GM23248 (cell line): ENCODE data around the gene KRT6B. TPM values are rescaled to one million over a fixed set of nuclear protein-coding genes. Genes with fewer than 3 reads are reported as not detected.
A peak's percentile ranks its signal among the peaks of the same experiment; 100 is the strongest.
"Not testable (repeated sequence)": the region's sequence is repeated elsewhere in the genome, so short reads cannot be mapped to it uniquely, and the experiment has no call there.

ENCODE experiments used
- DNase-seq: peaks from one replicate; pipeline ENCODE4 v3.0.0-alpha.2; 2015
- H2AFZ ChIP-seq: fragments of 200-600 bp; sonication (generic); 2 replicates; pipeline ENCODE4 v1.6.1; 2016; ENCODE audit warnings: antibody characterized with exemption
- H3F3A ChIP-seq: fragments of 200-600 bp; sonication (generic); 2 replicates; pipeline ENCODE4 v1.6.1; 2016; ENCODE audit warnings: mild to moderate bottlenecking, antibody characterized with exemption, mixed run types; ENCODE audit not compliant: insufficient read depth
- H3K27ac ChIP-seq: fragments of 200-600 bp; sonication (generic); 2 replicates; pipeline ENCODE4 v1.5.1; 2016; ENCODE audit warnings: mild to moderate bottlenecking
- H3K27me3 ChIP-seq: fragments of 200-600 bp; sonication (generic); replicated peaks from 2 replicates; pipeline ENCODE4 v1.6.1; 2016; ENCODE audit warnings: mild to moderate bottlenecking; ENCODE audit not compliant: insufficient read depth
- H3K36me3 ChIP-seq: fragments of 200-600 bp; sonication (generic); 2 replicates; pipeline ENCODE4 v1.6.1; 2016; ENCODE audit warnings: low read depth, mild to moderate bottlenecking
- H3K4me1 ChIP-seq: fragments of 200-600 bp; sonication (generic); 2 replicates; pipeline ENCODE4 v1.6.1; 2016; ENCODE audit warnings: mild to moderate bottlenecking; ENCODE audit not compliant: insufficient read depth
- H3K4me2 ChIP-seq: fragments of 200-600 bp; sonication (generic); one replicate; pipeline ENCODE4 v1.6.1; 2016; ENCODE audit warnings: mild to moderate bottlenecking; ENCODE audit not compliant: unreplicated experiment
- H3K4me3 ChIP-seq: fragments of 200-600 bp; sonication (generic); 2 replicates; pipeline ENCODE4 v1.5.1; 2016; ENCODE audit warnings: mild to moderate bottlenecking
- H3K79me2 ChIP-seq: fragments of 200-600 bp; sonication (generic); 2 replicates; pipeline ENCODE4 v1.6.1; 2016; ENCODE audit warnings: mild to moderate bottlenecking; ENCODE audit not compliant: insufficient read depth
- H3K9ac ChIP-seq: fragments of 200-600 bp; sonication (generic); 2 replicates; pipeline ENCODE4 v1.6.1; 2016; ENCODE audit warnings: mild to moderate bottlenecking
- H3K9me2 ChIP-seq: fragments of 200-600 bp; sonication (generic); 2 replicates; pipeline ENCODE4 v1.6.1; 2016; ENCODE audit warnings: mixed run types, mild to moderate bottlenecking, moderate library complexity; ENCODE audit not compliant: insufficient read depth
- H3K9me3 ChIP-seq: fragments of 200-600 bp; sonication (generic); one replicate; pipeline ENCODE4 v1.6.1; 2017; ENCODE audit warnings: low read depth
- H4K20me1 ChIP-seq: fragments of 200-600 bp; sonication (generic); 2 replicates; pipeline ENCODE4 v1.6.0; 2016; ENCODE audit not compliant: insufficient read depth
- EZH2 ChIP-seq: fragments of 200-600 bp; sonication (generic); IDR thresholded peaks from 2 replicates; pipeline ENCODE4 v1.6.1; 2018; ENCODE audit warnings: antibody characterized with exemption, mild to moderate bottlenecking; ENCODE audit not compliant: insufficient read depth, poor library complexity, severe bottlenecking
- EZH2phosphoT487 ChIP-seq: fragments of 200-600 bp; sonication (generic); IDR thresholded peaks from 2 replicates; pipeline ENCODE4 v1.6.1; 2018; ENCODE audit warnings: antibody characterized with exemption, moderate library complexity, mild to moderate bottlenecking, low read depth; ENCODE audit not compliant: insufficient read depth
- WGBS, 2 experiments: methylation state at CpG; one replicate each; pipeline ENCODE4 v1.1.6; 2015 to 2017; ENCODE audit warnings: low lambda C conversion rate in 2 of 2, low coverage in 1 of 2; ENCODE audit errors: missing lambda C conversion rate in 2 of 2; 5-methylcytosine and 5-hydroxymethylcytosine counted together
- in situ Hi-C: fragments of 300-500 bp; cut with MboI; formaldehyde crosslinking; loops from 2 replicates; pipeline ENCODE4 v1.15.0; 2020
- polyA plus RNA-seq: library from polyadenylated mRNA; unstranded; fragments of >200 nt; fragmentation: Nextera tagmentation; extraction: Ambion mirVana; gene quantifications from 2 replicates; pipeline ENCODE4 v1.2.1, GENCODE V29; 2016
- total RNA-seq: library from RNA; depleted of rRNA; stranded (reverse); fragments of >200 nt; shearing (Covaris generic); gene quantifications from 2 replicates; pipeline ENCODE4 v1.2.3, GENCODE V29; 2014

KRT6B gene
- total and polyA plus RNA-seq, 2 experiments from 2014 or later: not detected

GRCh38 chr12:52454411-52455201 is 2.7 kb upstream of the KRT6B start:
- Histone ChIP-seq H3K4me2 (no peak overlapping the region), H3K4me3 (no peak overlapping the region), H3K9ac (no peak overlapping the region), H2AFZ (no peak overlapping the region), H3K4me1 (no peaks in the 10 kb centered on the region), H3K27ac (no peak overlapping the region), H4K20me1 (no peaks in the 10 kb centered on the region), H3K79me2 (no peaks in the 10 kb centered on the region), H3K9me2 (no peaks in the 10 kb centered on the region), H3K27me3 (0 out of 2 replicates have a peak, but pooled peaks cover 6% of the 10 kb centered on the region), H3K9me3 (no peaks in the 10 kb centered on the region), H3K36me3 (no peaks in the 10 kb centered on the region), H3F3A (no peaks in the 10 kb centered on the region)
- no peak for TF ChIP-seq EZH2
- DNase-seq: no peak
- 59 to 61% methylated on average over 3 of the region's 3 CpGs for WGBS, 2 experiments
- in situ Hi-C loops: no loop called here

- no peaks in the 10 kb centered on the region for H3K9me2 ChIP-seq
- H3K4me3 ChIP-seq: no peak overlapping the region
- H4K20me1 ChIP-seq: no peaks in the 10 kb centered on the region
- peaks cover 4% of the 10 kb centered on the region for H3K4me1 ChIP-seq
- H2AFZ ChIP-seq: no peak overlapping the region
- 47 to 57% methylated on average over 3 of the region's 3 CpGs for WGBS, 2 experiments
- no peaks in the 10 kb centered on the region for H3K79me2 ChIP-seq
- H3F3A ChIP-seq: peaks cover 6% of the 10 kb centered on the region
- no peaks in the 10 kb centered on the region for H3K9me3 ChIP-seq
- H3K36me3 ChIP-seq: no peaks in the 10 kb centered on the region
- no peak for DNase-seq
- no peak overlapping the region for H3K27ac ChIP-seq
- no peak overlapping the region for H3K9ac ChIP-seq
- TF ChIP-seq EZH2phosphoT487: no peak
- TF ChIP-seq EZH2: no peak
- in situ Hi-C loops: no loop called here
- H3K4me2 ChIP-seq: no peak overlapping the region
- 0 out of 2 replicates have a peak, but pooled peaks cover 13% of the 10 kb centered on the region for H3K27me3 ChIP-seq
These were observed 3.7 kb downstream of the KRT6B start for GRCh38 chr12:52448228-52448627.

DNA sequence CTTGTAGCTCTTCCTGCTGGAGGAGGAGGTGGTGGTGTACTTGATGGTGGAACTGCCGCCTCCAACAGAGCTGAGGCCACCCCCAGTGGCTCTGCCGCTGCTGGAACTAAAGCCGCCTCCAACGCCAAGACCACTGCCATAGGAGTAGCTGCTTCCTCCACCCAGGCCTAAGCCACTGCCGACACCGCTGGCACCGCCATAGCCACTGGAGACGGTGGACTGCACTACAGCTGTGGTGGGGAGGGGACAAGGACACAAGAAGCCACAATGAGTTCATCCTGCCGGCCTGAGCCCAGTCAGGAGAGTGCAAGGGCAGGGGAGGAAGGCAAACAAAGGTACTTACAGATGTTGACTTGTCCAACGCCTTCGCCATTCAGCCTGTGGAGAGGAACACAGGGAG is 4.8 kb downstream of the KRT6B start:
- H3K79me2 ChIP-seq, H4K20me1 ChIP-seq, H3K4me2 ChIP-seq, H3K4me3 ChIP-seq, H3K9me3 ChIP-seq, H3K36me3 ChIP-seq, H3K27ac ChIP-seq, H2AFZ ChIP-seq, in situ Hi-C loops, H3K9me2 ChIP-seq, H3K9ac ChIP-seq, DNase-seq: not testable (repeated sequence)
- Histone ChIP-seq H3K4me1 (peaks cover 12% of the 10 kb centered on the region), H3F3A (peaks cover 13% of the 10 kb centered on the region), H3K27me3 (0 out of 2 replicates have a peak, but pooled peaks cover 13% of the 10 kb centered on the region)
- WGBS, 2 experiments: 83 to 85% methylated on average over 11 of the region's 11 CpGs

- WGBS, 2 experiments: 65 to 79% methylated on average over 6 of the region's 6 CpGs
- H3K9me2 ChIP-seq: no peaks in the 10 kb centered on the region
- H3K27ac ChIP-seq: no peak overlapping the region
- H3K27me3 ChIP-seq: 0 out of 2 replicates have a peak, but pooled peaks cover 13% of the 10 kb centered on the region
- TF ChIP-seq EZH2phosphoT487 (no peak), EZH2 (no peak)
- no peaks in the 10 kb centered on the region for H3K9me3 ChIP-seq
- no peak overlapping the region for H3K9ac ChIP-seq
- H2AFZ ChIP-seq: no peak overlapping the region
- no peaks in the 10 kb centered on the region for H4K20me1 ChIP-seq
- H3K79me2 ChIP-seq: no peaks in the 10 kb centered on the region
- H3K4me3 ChIP-seq: no peak overlapping the region
- in situ Hi-C loops: no loop called here
- H3F3A ChIP-seq: peaks cover 20% of the 10 kb centered on the region
- no peaks in the 10 kb centered on the region for H3K36me3 ChIP-seq
- peaks cover 19% of the 10 kb centered on the region for H3K4me1 ChIP-seq
- peak; percentile 20 for DNase-seq
- no peak overlapping the region for H3K4me2 ChIP-seq
These were observed 5.4 kb downstream of the KRT6B start for GRCh38 chr12:52446367-52447045.
